GM12864 (cell line): ENCODE results near the gene SLC6A6.
A peak's percentile ranks its signal among the peaks of the same experiment; 100 is the strongest.

ENCODE experiments used
- DNase-seq: peaks from one replicate; pipeline ENCODE4 v3.0.0-alpha.2; 2011; ENCODE audit warnings: low read depth
- H3K4me3 ChIP-seq: 2 replicates; pipeline ENCODE4 v1.5.1; 2011; ENCODE audit warnings: mild to moderate bottlenecking, low read depth, low read length, control low read depth
- CTCF ChIP-seq: IDR thresholded peaks from 2 replicates; pipeline ENCODE4 v1.5.1; 2011; ENCODE audit warnings: low read depth, mild to moderate bottlenecking, moderate library complexity, low read length, control low read depth, inconsistent platforms; ENCODE audit errors: missing control alignments

Gene SLC6A6

DNA sequence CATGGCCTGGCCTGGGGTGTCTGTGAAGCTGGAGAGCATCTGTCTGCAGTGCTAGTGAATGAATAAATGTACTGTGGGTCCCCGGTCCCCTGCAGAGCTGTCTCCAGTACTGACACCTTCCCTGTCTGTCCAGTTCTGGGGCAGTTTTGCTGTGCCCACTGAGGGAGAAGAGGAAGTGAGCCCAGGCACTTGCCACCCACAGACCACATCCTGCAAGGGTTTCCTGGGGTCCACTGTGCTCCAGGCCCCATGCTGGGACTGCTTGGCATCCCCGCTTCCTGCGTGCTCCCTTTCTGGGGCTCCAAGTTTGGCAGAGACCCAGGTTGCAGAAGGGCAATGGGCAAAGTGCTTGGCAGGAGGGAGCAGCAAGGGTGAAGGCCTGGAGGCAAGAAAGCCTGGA, 4.9 kb upstream of the SLC6A6 start:
- no peak overlapping the region for H3K4me3 ChIP-seq
- no peak for DNase-seq
- TF ChIP-seq CTCF, result no peak

GRCh38 chr3:14397940-14398796, 4.2 kb upstream of the SLC6A6 start:
- no peak overlapping the region for H3K4me3 ChIP-seq
- TF ChIP-seq CTCF, result no peak
- DNase-seq, result no peak

DNA sequence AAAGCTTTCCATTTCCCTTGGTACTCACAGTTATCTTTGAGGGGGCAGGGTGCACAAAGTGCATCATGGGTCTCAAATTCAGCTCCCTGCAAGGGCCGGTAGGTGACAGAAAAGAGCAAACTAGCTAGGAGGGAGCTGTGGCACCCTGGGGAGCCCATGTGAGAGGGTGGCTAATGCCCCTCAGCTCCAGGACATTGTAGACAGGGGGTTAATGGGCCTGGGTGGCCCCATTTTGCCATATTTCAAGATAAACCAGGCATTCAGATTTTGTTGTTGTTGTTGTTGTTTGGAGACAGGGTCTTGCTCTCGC, 3.7 kb upstream of the SLC6A6 start:
- no peak overlapping the region for H3K4me3 ChIP-seq
- no peak for DNase-seq
- TF ChIP-seq CTCF, result peak; percentile 22

DNA sequence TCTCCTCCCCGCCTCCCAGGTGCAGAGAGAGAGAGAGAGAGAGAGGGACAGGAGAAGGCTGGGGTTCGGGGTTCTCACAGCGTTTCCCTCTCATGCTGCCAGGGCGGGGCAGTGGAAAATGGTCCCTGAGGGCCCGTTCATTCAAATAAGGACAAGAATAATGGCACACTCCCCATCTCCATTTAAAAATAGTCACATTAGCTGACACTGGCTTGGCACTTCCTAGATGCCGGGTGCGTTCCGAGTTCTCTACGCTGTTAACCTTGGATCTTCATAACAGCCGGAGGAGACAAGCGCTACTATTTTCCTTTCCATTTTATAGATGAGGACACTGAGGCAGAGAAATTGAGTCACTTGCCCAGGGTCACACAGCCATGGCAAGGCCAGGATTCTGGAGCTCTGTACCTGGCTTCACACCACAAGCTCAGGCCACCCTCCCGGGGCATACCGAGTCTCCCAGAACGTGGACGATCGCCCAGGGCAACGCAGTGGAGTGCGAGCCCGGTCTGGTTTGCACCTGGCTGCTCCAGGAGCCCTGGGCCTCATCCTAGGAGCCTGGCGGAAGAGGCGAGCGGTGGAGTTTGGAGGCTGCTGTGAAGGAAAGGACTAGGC, 608 bp upstream of the SLC6A6 start:
- H3K4me3 ChIP-seq, result peak overlapping the region; percentile 44
- no peak for DNase-seq
- no peak for TF ChIP-seq CTCF

DNA sequence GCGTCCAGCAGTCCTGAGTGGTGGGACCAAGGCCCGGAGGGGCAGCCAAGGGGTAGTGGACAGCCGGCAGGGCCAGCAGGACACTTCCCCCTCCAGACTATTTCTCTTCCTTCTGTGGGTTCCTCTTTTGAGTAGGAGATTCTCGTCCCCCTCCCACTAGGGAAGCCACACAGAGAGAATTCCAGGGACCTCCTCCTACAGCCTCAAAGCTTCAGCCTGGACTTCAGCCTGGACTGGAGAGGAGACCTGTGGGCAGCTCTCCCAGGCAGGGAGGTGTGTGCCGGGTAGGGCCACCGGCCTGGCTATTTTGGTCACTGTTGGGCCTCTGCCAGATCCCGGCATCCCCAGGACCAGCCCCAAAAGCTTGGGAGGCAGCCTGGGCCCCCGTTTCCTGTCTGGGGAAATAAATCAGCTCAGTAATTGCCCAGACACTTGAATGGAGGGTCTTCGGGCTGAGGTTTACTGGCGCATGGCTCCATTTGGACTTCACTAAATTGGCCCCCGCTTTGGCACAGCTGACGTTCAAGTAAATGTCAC, 1.3 kb downstream of the SLC6A6 start:
- TF ChIP-seq CTCF, result no peak
- DNase-seq, result no peak
- H3K4me3 ChIP-seq, result peak overlapping the region; percentile 78

DNA sequence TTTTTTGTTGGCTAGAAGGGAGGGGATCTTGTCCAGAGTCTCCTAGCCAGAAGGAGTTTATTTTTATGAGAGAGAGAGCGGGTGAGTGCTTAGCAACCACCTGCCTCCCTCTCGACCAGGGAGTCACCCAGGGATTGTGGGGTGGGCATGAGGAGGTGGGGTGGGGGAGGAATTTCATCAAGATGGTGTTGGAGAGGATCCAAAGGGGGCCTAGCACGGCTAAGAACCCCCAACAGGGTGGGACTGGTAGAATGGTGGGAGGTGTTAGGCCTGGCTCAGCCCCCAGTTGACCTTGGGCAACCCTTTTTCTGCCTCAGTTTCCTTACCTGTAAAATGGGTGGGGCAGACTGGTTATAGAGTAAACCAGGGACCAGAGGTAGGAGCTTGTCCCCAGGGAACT, 1.8 kb downstream of the SLC6A6 start:
- DNase-seq, result no peak
- peak overlapping the region; percentile 78 for H3K4me3 ChIP-seq

More for the DNA sequence above, 1.8 kb downstream of the SLC6A6 start:
- TF ChIP-seq CTCF, result no peak
